H1 (cell line): Measurements from ENCODE around the gene PDE4D. TPM values are rescaled to one million over a fixed set of nuclear protein-coding genes. Genes with fewer than 3 reads are reported as not detected.

Experiments used
- CTCF ChIA-PET: fragments of 300-600 bp; sonication (Branson Sonifier 250); formaldehyde crosslinking; loops from one replicate; lab custom pipeline; 2021; ENCODE audit not compliant: partially characterized antibody; lab: Charles Lee
- POLR2A ChIA-PET: fragments of 300-600 bp; sonication (Branson Sonifier 250); formaldehyde crosslinking; loops from one replicate; lab custom pipeline; 2021; ENCODE audit warnings: inconsistent platforms; ENCODE audit not compliant: partially characterized antibody; lab: Charles Lee
- DNase-seq, 2 experiments: peaks; one replicate each; pipeline versions ENCODE4 v3.0.0 to v3.0.0-alpha.2; 2010 to 2022; ENCODE audit warnings: low spot score in 2 of 2, low read depth in 1 of 2, mixed read lengths in 1 of 2
- FAIRE-seq: peaks from 2 replicates; lab custom pipeline; 2011; peaks lifted over from hg19 to GRCh38; lab: Jason Lieb, UNC
- H2AFZ ChIP-seq: 2 replicates; pipeline ENCODE4 v1.8.1; 2012; ENCODE audit warnings: low read length, inconsistent platforms
- H2AK5ac ChIP-seq: 2 replicates; pipeline ENCODE4 v1.6.1; 2013; ENCODE audit warnings: low read depth, low read length
- H2BK120ac ChIP-seq: replicated peaks from 2 replicates; pipeline ENCODE3; 2013; ENCODE audit warnings: low read depth, low read length, inconsistent platforms
- H2BK12ac ChIP-seq: 2 replicates; pipeline ENCODE4 v1.6.1; 2013; ENCODE audit warnings: low read depth, low read length
- H2BK15ac ChIP-seq: 2 replicates; pipeline ENCODE4 v1.6.1; 2013; ENCODE audit warnings: low read length
- H2BK20ac ChIP-seq: 2 replicates; pipeline ENCODE4 v1.6.1; 2013; ENCODE audit warnings: low read length
- H2BK5ac ChIP-seq: 2 replicates; pipeline ENCODE4 v1.6.1; 2013; ENCODE audit warnings: low read depth, low read length
- H3K14ac ChIP-seq: 2 replicates; pipeline ENCODE4 v1.6.1; 2013; ENCODE audit warnings: inconsistent platforms; ENCODE audit not compliant: insufficient read length
- H3K18ac ChIP-seq: 2 replicates; pipeline ENCODE4 v1.6.1; 2013; ENCODE audit warnings: low read length; ENCODE audit errors: extremely low read depth
- H3K23ac ChIP-seq: 2 replicates; pipeline ENCODE4 v1.6.1; 2013; ENCODE audit warnings: inconsistent platforms; ENCODE audit not compliant: insufficient read length
- H3K23me2 ChIP-seq: 2 replicates; pipeline ENCODE4 v1.6.1; 2013; ENCODE audit warnings: low read depth, low read length
- H3K27ac ChIP-seq: 2 replicates; pipeline ENCODE4 v1.6.1; 2011; ENCODE audit warnings: low read depth, low read length, inconsistent platforms
- H3K27me3 ChIP-seq, 4 experiments: replicated peaks in 1 of 4; 1 replicate in 1 of 4; 2 replicates in 3 of 4; pipeline versions ENCODE4 v1.6.1 to v1.8.1; 2011 to 2013; ENCODE audit warnings: low read length in 3 of 4, mild to moderate bottlenecking in 3 of 4, inconsistent platforms in 2 of 4, mixed read lengths in 2 of 4, moderate library complexity in 1 of 4; ENCODE audit not compliant: control insufficient read depth in 3 of 4, insufficient read depth in 3 of 4; ENCODE audit errors: extremely low read depth in 1 of 4
- H3K36me3 ChIP-seq, 4 experiments: 2 replicates each; pipeline versions ENCODE4 v1.6.1 to v1.8.1; 2011 to 2013; ENCODE audit warnings: mild to moderate bottlenecking in 4 of 4, low read length in 3 of 4, moderate library complexity in 2 of 4, control low read depth in 1 of 4, inconsistent platforms in 1 of 4; ENCODE audit not compliant: insufficient read depth in 4 of 4, control insufficient read depth in 2 of 4
- H3K4ac ChIP-seq: replicated peaks from 2 replicates; pipeline ENCODE3; 2013; ENCODE audit warnings: low read length, low read depth, mixed read lengths, inconsistent platforms; ENCODE audit not compliant: insufficient read length
- H3K4me1 ChIP-seq, 4 experiments: replicated peaks in 1 of 4; 1 replicate in 1 of 4; 2 replicates in 3 of 4; pipeline versions ENCODE4 v1.6.1 to v1.8.1; 2011 to 2013; ENCODE audit warnings: low read length in 3 of 4, inconsistent platforms in 2 of 4, mixed read lengths in 1 of 4; ENCODE audit not compliant: insufficient read depth in 4 of 4, control insufficient read depth in 3 of 4
- H3K4me2 ChIP-seq, 2 experiments: 2 replicates each; pipeline versions ENCODE4 v1.6.1 to v1.8.1; 2011 to 2013; ENCODE audit warnings: low read depth in 2 of 2, low read length in 2 of 2, control low read depth in 1 of 2, inconsistent platforms in 1 of 2, mild to moderate bottlenecking in 1 of 2; ENCODE audit not compliant: insufficient read depth in 1 of 2
- H3K4me3 ChIP-seq, 4 experiments: fragments of 200-600, 300-600 bp in 1 of 4; sonication (generic), shearing (Covaris generic), sonication (Bioruptor Twin) in 1 of 4; 2 replicates each; pipeline versions ENCODE4 v1.5.1 to v1.8.1; 2011 to 2016; ENCODE audit warnings: low read length in 4 of 4, low read depth in 3 of 4, control low read depth in 2 of 4, inconsistent platforms in 2 of 4, mild to moderate bottlenecking in 2 of 4, mixed read lengths in 1 of 4, moderate library complexity in 1 of 4; ENCODE audit not compliant: insufficient read depth in 2 of 4; ENCODE audit errors: extremely low read depth in 1 of 4
- H3K56ac ChIP-seq: replicated peaks from 2 replicates; pipeline ENCODE3; 2013; ENCODE audit warnings: low read depth, mild to moderate bottlenecking, mixed read lengths, low read length, inconsistent platforms; ENCODE audit not compliant: insufficient read length
- H3K79me1 ChIP-seq: 2 replicates; pipeline ENCODE4 v1.6.1; 2013; ENCODE audit warnings: low read depth, low read length, control low read depth
- H3K79me2 ChIP-seq, 2 experiments: 2 replicates each; pipeline versions ENCODE4 v1.6.1 to v1.8.1; 2012 to 2013; ENCODE audit warnings: low read length in 2 of 2, mild to moderate bottlenecking in 2 of 2, inconsistent platforms in 1 of 2; ENCODE audit not compliant: insufficient read depth in 2 of 2, control insufficient read depth in 1 of 2
- H3K9ac ChIP-seq, 4 experiments: replicated peaks in 1 of 4; 1 replicate in 1 of 4; 2 replicates in 3 of 4; pipeline versions ENCODE4 v1.6.1 to v1.8.1; 2011 to 2013; ENCODE audit warnings: low read depth in 3 of 4, low read length in 3 of 4, control low read depth in 2 of 4, mild to moderate bottlenecking in 2 of 4, moderate library complexity in 2 of 4, inconsistent platforms in 1 of 4; ENCODE audit errors: extremely low read depth in 1 of 4
- H3K9me3 ChIP-seq, 2 experiments: 2 replicates each; pipeline versions ENCODE4 v1.6.1 to v1.8.1; 2012 to 2013; ENCODE audit warnings: mild to moderate bottlenecking in 2 of 2, moderate library complexity in 2 of 2, control low read depth in 1 of 2, inconsistent platforms in 1 of 2, low read depth in 1 of 2, low read length in 1 of 2, mixed read lengths in 1 of 2; ENCODE audit not compliant: insufficient read depth in 2 of 2
- H4K20me1 ChIP-seq, 2 experiments: replicated peaks in 1 of 2; 2 replicates each; pipeline versions ENCODE3 to v1.8.1; 2011 to 2013; ENCODE audit warnings: inconsistent platforms in 2 of 2, low read length in 2 of 2, mild to moderate bottlenecking in 1 of 2; ENCODE audit not compliant: insufficient read depth in 2 of 2, control insufficient read depth in 1 of 2
- H4K5ac ChIP-seq: 2 replicates; pipeline ENCODE4 v1.6.1; 2013; ENCODE audit warnings: low read length, low read depth, mixed read lengths, inconsistent platforms; ENCODE audit not compliant: insufficient read length
- H4K8ac ChIP-seq: 2 replicates; pipeline ENCODE4 v1.8.0; 2013; ENCODE audit warnings: mild to moderate bottlenecking, moderate library complexity, low read length, inconsistent platforms; ENCODE audit not compliant: insufficient read depth; ENCODE audit errors: extremely low read depth
- H4K91ac ChIP-seq: replicated peaks from 2 replicates; pipeline ENCODE3; 2013; ENCODE audit warnings: low read length, mixed read lengths, inconsistent platforms; ENCODE audit not compliant: insufficient read length
- NRF1 ChIP-seq: IDR thresholded peaks from 2 replicates; pipeline ENCODE4 v1.6.1; 2011; ENCODE audit warnings: mild to moderate bottlenecking, low read depth, low read length, improper control_type of control experiment
- YY1 ChIP-seq: IDR thresholded peaks from 2 replicates; pipeline ENCODE4 v1.6.1; 2011; ENCODE audit warnings: low read depth, mild to moderate bottlenecking, low read length
- WGBS, 2 experiments: shearing (Covaris generic) in 1 of 2; methylation state at CpG; one replicate each; pipeline versions ENCODE4 v1.1.6 to v1.1.7; 2013 to 2015; ENCODE audit warnings: low lambda C conversion rate in 2 of 2, mixed read lengths in 2 of 2, inconsistent platforms in 1 of 2, low coverage in 1 of 2, missing lambda C conversion rate in 1 of 2; ENCODE audit not compliant: insufficient replicate concordance in 2 of 2, insufficient coverage in 1 of 2, insufficient read length in 1 of 2; ENCODE audit errors: extremely low coverage in 1 of 2, missing lambda C conversion rate in 1 of 2; 5-methylcytosine and 5-hydroxymethylcytosine counted together
- polyA plus RNA-seq, 7 experiments: library from polyadenylated mRNA; depleted of rRNA in 3 of 7; stranded (reverse) in 5 of 7; unstranded in 2 of 7; fragments of >200 nt in 5 of 7; fragments of 200-250 nt in 2 of 7; gene quantifications; 1 replicate in 5 of 7; 2 replicates in 1 of 7; 4 replicates in 1 of 7; pipeline versions ENCODE4 v1.2.1 to v1.2.3, GENCODE V29; 2011 to 2013; ENCODE audit warnings: missing spikeins in 2 of 7, mixed read lengths in 2 of 7
- total RNA-seq: library from RNA; stranded (reverse); fragmentation: NEBNext Ultra II Directional; extraction: Animal tissue kit (Norgen Biotek cat#: 25700); gene quantifications from 2 replicates; pipeline ENCODE4 v1.2.1, GENCODE V29; 2021

Gene PDE4D
- total and polyA plus RNA-seq, 2 of the 8 experiments (the other 6 are each of a cell fraction or from before 2014, with no cell fraction given), result 2.3 to 3.7 TPM

GRCh38 chr5:59089767-59090166 is 803.8 kb downstream of the PDE4D start:
- Histone ChIP-seq H4K5ac (no peak overlapping the region), H4K8ac (no peak overlapping the region), H3K4me1 (no peaks in the 10 kb centered on the region), H2BK20ac (no peak overlapping the region), H2BK120ac (no peak overlapping the region), H3K56ac (no peak overlapping the region), H3K4me3 (no peak overlapping the region), H2BK12ac (no peak overlapping the region), H4K20me1 (no peaks in the 10 kb centered on the region), H3K27me3 (no peaks in the 10 kb centered on the region), H3K9me3 (no peaks in the 10 kb centered on the region), H3K23me2 (no peaks in the 10 kb centered on the region), H3K14ac (no peak overlapping the region), H3K9ac (no peak overlapping the region), H3K4me2 (no peak overlapping the region), H2AFZ (no peak overlapping the region), H3K18ac (no peak overlapping the region), H3K79me2 (no peaks in the 10 kb centered on the region), H2AK5ac (no peak overlapping the region), H3K36me3 (no peaks in the 10 kb centered on the region), H2BK15ac (no peak overlapping the region), H3K23ac (no peak overlapping the region), H4K91ac (no peak overlapping the region), H3K4ac (no peak overlapping the region), H2BK5ac (no peak overlapping the region), H3K27ac (no peak overlapping the region), H3K79me1 (no peaks in the 10 kb centered on the region)
- WGBS, 2 experiments, result 76% methylated on average over 3 of the region's 3 CpGs; no CpG with 5 or more reads in 1 of the 2 experiments
- CTCF ChIA-PET, result interaction anchor here (0.9 kb wide), 1 partner anchor 14 kb away, joined by 3 read pairs; no protein-coding TSS in a partner anchor
- TF ChIP-seq NRF1 (no peak), YY1 (no peak)
- no peak for DNase-seq
- POLR2A ChIA-PET, result no interaction called here
- FAIRE-seq, result no peak
